Ascending aorta (tissue), 2 donors: ENCODE results near the gene ANGEL2. TPM values are rescaled to one million over a fixed set of nuclear protein-coding genes. Genes with fewer than 3 reads are reported as not detected.

ENCODE experiments used
- DNase-seq, 2 donors: peaks; one replicate each; pipeline ENCODE4 v3.0.0-alpha.2; 2019; ENCODE audit warnings: low spot score in 2 of 2
- H3K27ac ChIP-seq, 2 donors: fragments of 200-600 bp; sonication (generic); one replicate each; pipeline ENCODE4 v1.5.1; 2016 to 2017; ENCODE audit warnings: mild to moderate bottlenecking in 1 of 2
- H3K27me3 ChIP-seq: fragments of 200-600 bp; sonication (generic); one replicate; pipeline ENCODE4 v1.5.1; 2017
- H3K36me3 ChIP-seq, 2 donors: fragments of 200-600 bp; sonication (generic); one replicate each; pipeline ENCODE4 v1.5.1; 2016
- H3K4me1 ChIP-seq, 2 donors: fragments of 200-600 bp; sonication (generic); one replicate each; pipeline ENCODE4 v1.5.1; 2016 to 2017; ENCODE audit warnings: mild to moderate bottlenecking in 1 of 2
- H3K4me3 ChIP-seq, 2 donors: fragments of 200-600 bp; sonication (generic); one replicate each; pipeline ENCODE4 v1.5.1; 2016 to 2017; ENCODE audit warnings: mild to moderate bottlenecking in 1 of 2
- H3K9me3 ChIP-seq, 2 donors: fragments of 200-600 bp; sonication (generic); one replicate each; pipeline ENCODE4 v1.5.1; 2016
- CTCF ChIP-seq, 3 experiments: fragments of 200-600 bp in 2 of 3; fragments of 450-650 bp in 1 of 3; sonication (generic) in 2 of 3; IDR thresholded peaks; one replicate each; pipeline ENCODE4 v1.5.1; 2016 to 2019; ENCODE audit warnings: antibody characterized with exemption in 3 of 3, mild to moderate bottlenecking in 1 of 3, moderate library complexity in 1 of 3
- intact Hi-C: fragments of 100-400 bp; cut with DNase I; formaldehyde crosslinking; loops from one replicate; pipeline ENCODE4 v1.15.1; 2023
- total RNA-seq: library from RNA; depleted of rRNA; stranded (reverse); fragments of >200 nt; gene quantifications from one replicate; pipeline ENCODE4 v1.1.0, GENCODE V29; 2016

Gene ANGEL2
- total RNA-seq, 1 donor from 2014 or later, result 36.7 TPM

GRCh38 chr1:212955961-212956620, 59.6 kb downstream of the ANGEL2 start:
- Histone ChIP-seq H3K9me3 (no peaks in the 10 kb centered on the region), H3K27me3 (no peaks in the 10 kb centered on the region), H3K4me3 (no peak overlapping the region), H3K36me3 (no peaks in the 10 kb centered on the region), H3K27ac (no peak overlapping the region), H3K4me1 (peaks cover 0 to 4% of the 10 kb centered on the region in 2 donors)
- intact Hi-C loops, result no loop called here
- DNase-seq, result no peak
- TF ChIP-seq CTCF (IDR thresholded peaks at IDR 0.05), result no peak

- no peak overlapping the region for H3K4me3 ChIP-seq
- intact Hi-C loops, result no loop called here
- peaks cover 0 to 8% of the 10 kb centered on the region in 2 donors for H3K4me1 ChIP-seq
- no peak overlapping the region for H3K27ac ChIP-seq
- no peak for TF ChIP-seq CTCF (IDR thresholded peaks at IDR 0.05)
- DNase-seq, result no peak
- H3K36me3 ChIP-seq, result no peaks in the 10 kb centered on the region
- H3K27me3 ChIP-seq, result no peaks in the 10 kb centered on the region
- H3K9me3 ChIP-seq, result no peaks in the 10 kb centered on the region
Measured at GRCh38 chr1:212955098-212955497, 60.6 kb downstream of the ANGEL2 start.

GRCh38 chr1:212954514-212954913, 61.2 kb downstream of the ANGEL2 start:
- TF ChIP-seq CTCF (IDR thresholded peaks at IDR 0.05), result no peak
- Histone ChIP-seq H3K4me1 (peaks cover 0 to 8% of the 10 kb centered on the region in 2 donors), H3K4me3 (no peak overlapping the region), H3K27ac (no peak overlapping the region), H3K27me3 (no peaks in the 10 kb centered on the region), H3K36me3 (no peaks in the 10 kb centered on the region), H3K9me3 (no peaks in the 10 kb centered on the region)
- no peak for DNase-seq
- intact Hi-C loops, result no loop called here

- TF ChIP-seq CTCF (IDR thresholded peaks at IDR 0.05), result no peak
- intact Hi-C loops, result no loop called here
- no peak overlapping the region for H3K27ac ChIP-seq
- DNase-seq, result no peak
- H3K36me3 ChIP-seq, result no peaks in the 10 kb centered on the region
- no peaks in the 10 kb centered on the region for H3K9me3 ChIP-seq
- no peak overlapping the region for H3K4me3 ChIP-seq
- H3K4me1 ChIP-seq, result peaks cover 0 to 8% of the 10 kb centered on the region in 2 donors
- H3K27me3 ChIP-seq, result no peaks in the 10 kb centered on the region
Measured at GRCh38 chr1:212953321-212953720, 62.3 kb downstream of the ANGEL2 start.

- H3K4me1 ChIP-seq, result peaks cover 0 to 8% of the 10 kb centered on the region in 2 donors
- H3K36me3 ChIP-seq, result no peaks in the 10 kb centered on the region
- intact Hi-C loops, result no loop called here
- H3K27me3 ChIP-seq, result no peaks in the 10 kb centered on the region
- H3K27ac ChIP-seq, result no peak overlapping the region
- no peaks in the 10 kb centered on the region for H3K9me3 ChIP-seq
- no peak overlapping the region for H3K4me3 ChIP-seq
- TF ChIP-seq CTCF (IDR thresholded peaks at IDR 0.05), result no peak
- no peak for DNase-seq
Measured at GRCh38 chr1:212952641-212952976, 63.1 kb downstream of the ANGEL2 start.
